ENCODE measurements around the gene OPN1MW3. TPM values are rescaled to one million over a fixed set of nuclear protein-coding genes. Genes with fewer than 3 reads are reported as not detected.

The OPN1MW3 gene
- total RNA-seq, 2 experiments from 2014 or later = not detected

GRCh38 chrX:154305541-154306205, 48.3 kb downstream of the OPN1MW3 start:
- no peak overlapping the region for H3K4me3 Mint-ChIP-seq
- CTCF ChIA-PET = interaction anchor here (1.2 kb wide), 1 partner anchor 9 kb away, joined by 3 read pairs; no protein-coding TSS in a partner anchor
- POLR2A ChIA-PET = no interaction called here

DNA sequence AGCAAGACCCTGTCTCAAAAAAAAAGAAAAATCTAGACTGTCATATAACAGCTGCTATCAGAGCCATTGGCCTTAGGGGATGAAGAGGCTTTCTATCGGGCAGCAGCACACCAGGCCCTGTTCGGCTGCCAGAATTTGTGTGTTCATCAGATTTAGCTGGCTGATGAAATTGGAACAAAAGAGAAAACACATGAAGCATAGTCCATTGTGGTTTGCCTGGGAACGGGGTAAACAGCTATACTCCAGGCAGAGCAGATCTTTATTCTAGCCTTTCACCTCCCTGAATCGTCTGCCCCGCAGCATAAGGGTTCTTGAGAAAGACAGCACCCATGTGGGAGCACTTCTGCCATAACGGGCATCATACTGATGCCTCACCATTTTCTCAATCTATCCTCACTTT, 49.8 kb downstream of the OPN1MW3 start:
- Mint-ChIP-seq H3K27me3 (no peaks in the 10 kb centered on the region), H3K4me1 (peaks cover 36% of the 10 kb centered on the region), H3K27ac (peak overlapping the region; percentile 82), H3K36me3 (ENCODE audit: low read depth) (no peaks in the 10 kb centered on the region), H3K4me3 (no peak overlapping the region), H3K9me3 (no peaks in the 10 kb centered on the region)
- ChIA-PET CTCF (interaction anchor here (0.7 to 1.2 kb wide), 3 partner anchors 8 to 215 kb away, joined by 3 read pairs; no protein-coding TSS in a partner anchor), POLR2A (no interaction called here)
- DNase-seq = no peak

More at GRCh38 chrX:154305541-154306205, 48.3 kb downstream of the OPN1MW3 start:
- no peaks in the 10 kb centered on the region for H3K36me3 Mint-ChIP-seq (ENCODE audit: low read depth)
- H3K27ac Mint-ChIP-seq = peak overlapping the region; percentile 9
- no peaks in the 10 kb centered on the region for H3K9me3 Mint-ChIP-seq
- no peak for DNase-seq
- H3K27me3 Mint-ChIP-seq = no peaks in the 10 kb centered on the region
- peaks cover 25% of the 10 kb centered on the region for H3K4me1 Mint-ChIP-seq

DNA sequence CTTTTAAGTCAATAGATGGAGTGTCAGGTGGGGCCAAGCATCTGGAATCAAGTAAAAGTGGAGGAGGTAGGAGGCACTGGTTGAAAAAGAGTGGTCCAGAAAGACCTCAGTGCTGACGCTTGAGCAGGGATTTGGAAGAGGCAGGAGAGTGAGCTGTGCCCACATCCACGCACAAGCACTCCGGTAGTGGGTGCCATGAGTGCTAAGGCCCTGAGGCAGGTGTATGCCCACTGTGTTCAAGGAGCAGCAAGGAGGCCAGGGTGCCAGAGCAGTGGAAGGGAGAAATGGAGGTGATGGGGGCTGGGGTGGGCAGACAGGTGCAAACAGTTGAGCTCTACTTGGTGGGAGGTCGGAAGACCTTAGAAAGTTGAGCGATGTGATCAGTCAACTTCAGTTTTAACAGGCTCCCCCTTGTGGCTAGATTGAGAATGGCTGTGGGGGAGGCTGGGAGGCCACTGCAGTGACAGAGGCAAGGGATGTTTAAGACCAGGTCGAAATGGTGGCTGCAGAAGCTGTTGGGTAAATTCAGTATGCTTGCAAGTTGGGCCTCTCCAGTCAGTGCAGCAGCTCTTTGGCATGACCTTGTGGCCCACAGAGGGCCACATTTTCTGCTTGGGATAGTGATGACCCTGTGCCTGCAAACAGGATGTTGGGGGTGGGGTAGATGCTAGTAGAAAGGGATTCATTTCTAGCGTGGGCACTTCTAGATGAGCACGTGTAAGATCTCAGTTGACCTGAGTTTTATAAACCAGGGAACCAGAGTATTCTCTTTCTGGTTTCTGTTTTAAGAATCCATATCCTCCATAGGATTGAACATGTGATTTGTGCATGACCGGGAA, 50.9 kb downstream of the OPN1MW3 start:
- H3K27me3 Mint-ChIP-seq = no peaks in the 10 kb centered on the region
- H3K27ac Mint-ChIP-seq = peak overlapping the region; percentile 92
- POLR2A ChIA-PET = no interaction called here
- peaks cover under 1% of the 10 kb centered on the region for H3K36me3 Mint-ChIP-seq (ENCODE audit: low read depth)
- no peaks in the 10 kb centered on the region for H3K9me3 Mint-ChIP-seq
- peak; percentile 85 for DNase-seq
- no peak overlapping the region for H3K4me3 Mint-ChIP-seq
- CTCF ChIA-PET = interaction anchor here (0.6 to 1.6 kb wide), 10 partner anchors 9 to 387 kb away, joined by 3 to 8 read pairs (median 4); no protein-coding TSS in a partner anchor
- peaks cover 46% of the 10 kb centered on the region for H3K4me1 Mint-ChIP-seq

DNA sequence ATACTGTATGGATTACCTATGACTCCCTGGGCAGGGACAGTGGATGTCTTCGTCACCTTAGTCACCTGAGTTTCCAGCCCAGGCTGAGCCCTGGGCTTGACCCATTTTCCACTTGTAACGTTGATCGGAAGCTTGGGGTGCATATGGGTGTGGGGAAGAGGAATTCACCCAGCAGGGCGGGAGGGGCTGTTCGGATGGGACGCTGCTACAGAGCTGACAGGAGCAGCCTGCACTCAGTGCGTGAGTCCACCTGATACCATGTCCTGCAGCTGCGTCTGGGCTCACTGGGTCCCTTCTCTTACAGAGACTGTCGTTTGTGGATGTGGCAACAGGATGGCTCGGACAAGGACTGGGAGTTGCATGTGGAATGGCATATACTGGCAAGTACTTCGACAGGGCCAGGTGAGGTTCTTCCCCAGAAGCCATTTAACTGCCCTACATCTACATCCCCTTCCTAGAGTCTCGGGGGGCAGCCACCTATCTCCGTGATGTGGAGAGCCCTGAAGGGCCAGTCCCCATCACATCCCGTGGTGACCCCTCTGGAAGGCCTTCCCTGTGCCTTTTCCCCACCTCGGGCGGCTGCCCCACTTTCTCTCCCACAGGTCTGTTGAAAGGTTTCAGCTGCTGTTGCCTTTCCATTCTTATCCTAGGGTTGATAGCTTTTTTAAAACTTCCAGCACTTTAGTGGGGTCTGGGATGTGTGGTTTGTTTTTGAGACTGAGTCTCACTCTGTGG, 51.8 kb downstream of the OPN1MW3 start:
- POLR2A ChIA-PET = no interaction called here
- H3K27me3 Mint-ChIP-seq = no peaks in the 10 kb centered on the region
- DNase-seq = no peak
- H3K4me1 Mint-ChIP-seq = peaks cover 53% of the 10 kb centered on the region
- H3K9me3 Mint-ChIP-seq = no peaks in the 10 kb centered on the region
- peaks cover 2% of the 10 kb centered on the region for H3K36me3 Mint-ChIP-seq (ENCODE audit: low read depth)
- H3K4me3 Mint-ChIP-seq = no peak overlapping the region
- H3K27ac Mint-ChIP-seq = peak overlapping the region; percentile 92
- CTCF ChIA-PET = interaction anchor here (1.2 to 1.6 kb wide), 6 partner anchors 8 to 198 kb away, joined by 3 to 7 read pairs (median 4); no protein-coding TSS in a partner anchor

- Mint-ChIP-seq H3K9me3 (no peaks in the 10 kb centered on the region), H3K27ac (peak overlapping the region; percentile 46), H3K36me3 (ENCODE audit: low read depth) (peaks cover 2% of the 10 kb centered on the region), H3K4me3 (no peak overlapping the region), H3K27me3 (no peaks in the 10 kb centered on the region), H3K4me1 (peaks cover 52% of the 10 kb centered on the region)
- CTCF ChIA-PET = interaction anchor here (1.2 kb wide), 1 partner anchor 16 kb away, joined by 3 read pairs; no protein-coding TSS in a partner anchor
- POLR2A ChIA-PET = no interaction called here
- no peak for DNase-seq
Measured at GRCh38 chrX:154310616-154311536, 53.5 kb downstream of the OPN1MW3 start.

- ChIA-PET CTCF (no interaction called here), POLR2A (no interaction called here)
- peaks cover 2% of the 10 kb centered on the region for H3K36me3 Mint-ChIP-seq (ENCODE audit: low read depth)
- H3K9me3 Mint-ChIP-seq = no peaks in the 10 kb centered on the region
- DNase-seq = no peak
- H3K4me1 Mint-ChIP-seq = peaks cover 51% of the 10 kb centered on the region
- H3K4me3 Mint-ChIP-seq = no peak overlapping the region
- no peaks in the 10 kb centered on the region for H3K27me3 Mint-ChIP-seq
- H3K27ac Mint-ChIP-seq = no peak overlapping the region
Measured at GRCh38 chrX:154312116-154312515, 54.7 kb downstream of the OPN1MW3 start.

DNA sequence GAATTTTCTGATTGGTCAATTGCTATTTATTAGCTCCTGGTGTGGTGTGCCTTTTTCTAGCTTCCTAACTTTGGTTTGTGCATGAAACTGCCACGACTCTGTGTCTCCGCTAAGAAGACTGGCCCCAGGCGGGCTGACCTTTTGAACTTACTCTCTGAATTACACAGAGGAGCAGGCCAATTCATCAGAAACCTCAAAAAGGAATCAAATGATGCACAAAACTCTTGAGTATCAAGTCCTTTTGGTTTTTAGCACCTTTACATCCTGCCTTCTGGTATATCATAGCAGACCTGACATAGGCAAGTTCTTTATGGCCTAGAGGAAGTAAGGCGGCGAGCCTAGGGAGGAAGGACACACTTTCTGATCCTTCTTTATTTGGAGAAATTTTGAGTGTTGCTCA, 55.8 kb downstream of the OPN1MW3 start:
- ChIA-PET CTCF (interaction anchor here (1.3 kb wide), 1 partner anchor 221 kb away, joined by 4 read pairs; no protein-coding TSS in a partner anchor), POLR2A (no interaction called here)
- Mint-ChIP-seq H3K9me3 (no peaks in the 10 kb centered on the region), H3K4me3 (no peak overlapping the region), H3K27ac (peak overlapping the region; percentile 68), H3K27me3 (no peaks in the 10 kb centered on the region), H3K36me3 (ENCODE audit: low read depth) (peaks cover 2% of the 10 kb centered on the region), H3K4me1 (peaks cover 50% of the 10 kb centered on the region)
- peak; percentile 16 for DNase-seq

GRCh38 chrX:154315416-154315815, 58.0 kb downstream of the OPN1MW3 start:
- H3K36me3 Mint-ChIP-seq (ENCODE audit: low read depth) = peaks cover 2% of the 10 kb centered on the region
- no peaks in the 10 kb centered on the region for H3K27me3 Mint-ChIP-seq
- CTCF ChIA-PET = interaction anchor here (0.7 to 1.9 kb wide), 4 partner anchors 8 to 178 kb away, joined by 3 to 5 read pairs (median 3); no protein-coding TSS in a partner anchor
- H3K4me3 Mint-ChIP-seq = no peak overlapping the region
- peaks cover 44% of the 10 kb centered on the region for H3K4me1 Mint-ChIP-seq
- H3K27ac Mint-ChIP-seq = no peak overlapping the region
- DNase-seq = no peak
- POLR2A ChIA-PET = no interaction called here
- H3K9me3 Mint-ChIP-seq = no peaks in the 10 kb centered on the region

DNA sequence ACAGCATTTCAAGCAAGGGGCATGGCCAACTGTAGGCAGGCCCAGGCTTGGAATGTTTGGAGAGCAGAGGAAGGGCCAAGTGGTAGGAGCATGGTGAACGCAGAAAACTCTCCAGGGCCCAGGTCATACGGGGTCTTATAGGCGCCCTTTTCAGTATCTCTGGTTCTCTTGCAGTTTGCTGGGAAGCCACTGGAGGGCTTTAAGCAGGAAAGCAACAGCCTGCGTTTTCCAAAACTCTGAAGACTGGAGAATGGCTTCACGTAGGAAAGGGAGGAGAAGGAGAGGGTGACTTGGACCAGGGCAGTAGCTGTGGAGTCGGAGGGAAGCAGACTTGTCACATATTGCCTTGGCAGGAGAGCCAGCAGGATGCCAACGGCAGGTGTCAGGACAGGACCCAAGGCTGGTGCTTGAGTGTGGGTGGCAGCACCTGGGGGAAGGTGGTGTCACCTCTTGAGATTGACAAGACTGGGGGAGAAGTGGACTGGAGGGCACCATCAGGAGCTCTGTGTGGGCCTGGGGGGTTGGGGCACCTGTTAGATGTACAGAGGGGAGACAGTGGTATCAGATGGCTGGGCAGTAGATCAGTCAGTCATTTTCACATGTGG, 60.1 kb downstream of the OPN1MW3 start:
- no peak overlapping the region for H3K27ac Mint-ChIP-seq
- ChIA-PET POLR2A (no interaction called here), CTCF (interaction anchor here (0.6 to 1.9 kb wide), 5 partner anchors 9 to 97 kb away, joined by 3 to 5 read pairs (median 3); no protein-coding TSS in a partner anchor)
- peaks cover 45% of the 10 kb centered on the region for H3K4me1 Mint-ChIP-seq
- peaks cover 2% of the 10 kb centered on the region for H3K36me3 Mint-ChIP-seq (ENCODE audit: low read depth)
- DNase-seq = no peak
- H3K4me3 Mint-ChIP-seq = no peak overlapping the region
- no peaks in the 10 kb centered on the region for H3K9me3 Mint-ChIP-seq
- no peaks in the 10 kb centered on the region for H3K27me3 Mint-ChIP-seq

DNA sequence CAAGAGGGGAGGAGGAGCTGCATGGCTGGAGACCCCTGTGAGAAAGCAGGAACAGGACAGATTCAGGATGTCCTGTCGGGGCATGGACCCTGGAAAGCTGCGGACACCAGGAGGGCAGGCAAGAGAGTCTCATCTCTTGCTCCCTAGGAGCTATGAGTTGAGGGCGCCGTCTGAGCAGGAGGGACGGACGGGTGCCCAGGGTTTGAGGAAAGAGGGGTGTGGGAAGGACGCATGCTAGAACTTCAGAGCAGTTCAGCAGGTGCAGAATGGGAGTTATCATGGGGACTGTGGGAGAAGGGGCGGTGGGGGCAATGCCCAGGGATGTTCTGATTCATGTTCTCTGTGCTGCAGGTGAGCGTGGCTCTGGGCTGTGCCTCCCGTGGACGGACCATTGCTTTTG, 63.0 kb downstream of the OPN1MW3 start:
- no peaks in the 10 kb centered on the region for H3K27me3 Mint-ChIP-seq
- ChIA-PET CTCF (no interaction called here), POLR2A (no interaction called here)
- no peak for DNase-seq
- no peak overlapping the region for H3K4me3 Mint-ChIP-seq
- H3K9me3 Mint-ChIP-seq = no peaks in the 10 kb centered on the region
- peak overlapping the region; percentile 64 for H3K27ac Mint-ChIP-seq
- H3K36me3 Mint-ChIP-seq (ENCODE audit: low read depth) = no peaks in the 10 kb centered on the region
- H3K4me1 Mint-ChIP-seq = peaks cover 37% of the 10 kb centered on the region
